ENCODE data around the gene ZNF331. TPM values are rescaled to one million over a fixed set of nuclear protein-coding genes. Genes with fewer than 3 reads are reported as not detected.
A peak's percentile ranks its signal among the peaks of the same experiment; 100 is the strongest.

The ZNF331 gene
- total RNA-seq, 1 experiment from 2014 or later, result 25.0 TPM

- no peak for DNase-seq (ENCODE audit: low read depth, low spot score)
- peak overlapping the region in 1 of 2 experiments; percentile 80; a peak in 2 of 4 replicates for H3K4me3 ChIP-seq (ENCODE audit: low read depth in 2 of 2, low read length in 2 of 2)
- POLR2A ChIA-PET, result no interaction called here
- H3K9me3 ChIP-seq (ENCODE audit: control insufficient read depth, insufficient read depth, low read depth, low read length), result no peaks in the 10 kb centered on the region
- CTCF ChIA-PET, result no interaction called here
- no peaks in the 10 kb centered on the region for H3K36me3 ChIP-seq (ENCODE audit: control insufficient read depth, insufficient read depth, low read length)
- TF ChIP-seq REST (IDR thresholded peaks at IDR 0.05; ENCODE audit: insufficient read depth in 1 of 2, low read depth in 2 of 2, low read length in 1 of 2) (no peak), POLR2AphosphoS5 (IDR thresholded peaks at IDR 0.05; ENCODE audit: low read depth, low read length) (no peak), TCF7L2 (IDR thresholded peaks at IDR 0.05; ENCODE audit: low read depth, low read length) (no peak), SIN3A (IDR thresholded peaks at IDR 0.05; ENCODE audit: borderline replicate concordance, insufficient read depth, low read depth, low read length) (no peak), CTCF (IDR thresholded peaks at IDR 0.05) (no peak)
- H3K27me3 ChIP-seq (ENCODE audit: control insufficient read depth, insufficient read depth, low read length), result no peaks in the 10 kb centered on the region
- no TSS peak for BruUV-seq (replicated peaks)
- 0 out of 2 replicates have a peak, but pooled peaks cover 10% of the 10 kb centered on the region for H3K4me1 ChIP-seq (ENCODE audit: control insufficient read depth, insufficient read depth, low read length)
- H3K27ac ChIP-seq (ENCODE audit: low read length), result no peak overlapping the region
- intact Hi-C loops (cut with micrococcal nuclease; ENCODE audit: unreplicated experiment) (no loop called here), in situ Hi-C loops (cut with HindIII; ENCODE audit: low pct_unique_long_range_greater_than_20kb, low sequenced_read_pairs) (no loop called here)
- ATAC-seq, result no peak
Observed at GRCh38 chr19:53553156-53553555, 15.2 kb downstream of the ZNF331 start.

- DNase-seq (ENCODE audit: low read depth, low spot score) (peak; percentile 51), ATAC-seq (peak; percentile 93)
- peak overlapping the region; percentile 73 for H3K27ac ChIP-seq (ENCODE audit: low read length)
- no peaks in the 10 kb centered on the region for H3K27me3 ChIP-seq (ENCODE audit: control insufficient read depth, insufficient read depth, low read length)
- 0 out of 2 replicates have a peak, but pooled peaks have one; percentile 84 for TF ChIP-seq SIN3A (IDR thresholded peaks at IDR 0.05; ENCODE audit: borderline replicate concordance, insufficient read depth, low read depth, low read length)
- TF ChIP-seq CTCF (IDR thresholded peaks at IDR 0.05), result no peak
- TF ChIP-seq REST (IDR thresholded peaks at IDR 0.05; ENCODE audit: insufficient read depth in 1 of 2, low read depth in 2 of 2, low read length in 1 of 2), result peak in 1 of 2 experiments; percentile 59; a peak in 1 of 4 replicates
- TF ChIP-seq POLR2AphosphoS5 (IDR thresholded peaks at IDR 0.05; ENCODE audit: low read depth, low read length), result peak; percentile 26; the same call in 1 of the 2 replicates
- peak; percentile 47; the same call in 1 of the 2 replicates for TF ChIP-seq TCF7L2 (IDR thresholded peaks at IDR 0.05; ENCODE audit: low read depth, low read length)
- H3K9me3 ChIP-seq (ENCODE audit: control insufficient read depth, insufficient read depth, low read depth, low read length), result no peaks in the 10 kb centered on the region
- in situ Hi-C loops (cut with HindIII; ENCODE audit: low pct_unique_long_range_greater_than_20kb, low sequenced_read_pairs) (no loop called here), intact Hi-C loops (cut with micrococcal nuclease; ENCODE audit: unreplicated experiment) (no loop called here)
- no TSS peak for BruUV-seq (replicated peaks)
- ChIA-PET CTCF (interaction anchor here (0.5 kb wide), 1 partner anchor 196 kb away, joined by 3 read pairs; no protein-coding TSS in a partner anchor), POLR2A (interaction anchor here (0.5 to 0.6 kb wide), 3 partner anchors 36 to 249 kb away, joined by 3 to 7 read pairs (median 5); no protein-coding TSS in a partner anchor)
- H3K36me3 ChIP-seq (ENCODE audit: control insufficient read depth, insufficient read depth, low read length), result no peaks in the 10 kb centered on the region
- H3K4me1 ChIP-seq (ENCODE audit: control insufficient read depth, insufficient read depth, low read length), result 0 out of 2 replicates have a peak, but pooled peaks cover 9% of the 10 kb centered on the region
- H3K4me3 ChIP-seq (ENCODE audit: low read depth in 2 of 2, low read length in 2 of 2), result peak overlapping the region; percentile 70 to 80
Observed at GRCh38 chr19:53553865-53554791, 16.2 kb downstream of the ZNF331 start.

Data from Panc1 (cell line).